Measurements from ENCODE around the gene LRBA.

DNA sequence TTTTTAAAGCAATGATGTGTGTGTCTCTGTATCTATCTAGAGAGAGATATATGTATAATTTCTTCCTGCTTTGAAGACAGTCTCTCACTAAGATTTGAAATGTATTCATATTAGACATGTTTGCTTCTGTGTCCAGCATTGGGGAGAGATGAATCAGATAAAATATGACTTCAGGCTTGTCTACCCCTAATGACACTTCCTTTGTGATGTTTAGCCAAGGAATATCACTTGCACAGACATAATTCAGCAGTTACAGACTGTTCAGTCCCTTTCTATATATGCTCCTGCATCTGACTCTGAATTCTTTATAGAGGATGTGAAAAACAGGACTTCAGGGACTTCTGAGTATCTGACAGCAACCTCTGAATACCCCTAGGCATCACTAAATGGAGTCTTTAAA, 778.5 kb downstream of the LRBA start:
- TF ChIP-seq, protein P1, sequence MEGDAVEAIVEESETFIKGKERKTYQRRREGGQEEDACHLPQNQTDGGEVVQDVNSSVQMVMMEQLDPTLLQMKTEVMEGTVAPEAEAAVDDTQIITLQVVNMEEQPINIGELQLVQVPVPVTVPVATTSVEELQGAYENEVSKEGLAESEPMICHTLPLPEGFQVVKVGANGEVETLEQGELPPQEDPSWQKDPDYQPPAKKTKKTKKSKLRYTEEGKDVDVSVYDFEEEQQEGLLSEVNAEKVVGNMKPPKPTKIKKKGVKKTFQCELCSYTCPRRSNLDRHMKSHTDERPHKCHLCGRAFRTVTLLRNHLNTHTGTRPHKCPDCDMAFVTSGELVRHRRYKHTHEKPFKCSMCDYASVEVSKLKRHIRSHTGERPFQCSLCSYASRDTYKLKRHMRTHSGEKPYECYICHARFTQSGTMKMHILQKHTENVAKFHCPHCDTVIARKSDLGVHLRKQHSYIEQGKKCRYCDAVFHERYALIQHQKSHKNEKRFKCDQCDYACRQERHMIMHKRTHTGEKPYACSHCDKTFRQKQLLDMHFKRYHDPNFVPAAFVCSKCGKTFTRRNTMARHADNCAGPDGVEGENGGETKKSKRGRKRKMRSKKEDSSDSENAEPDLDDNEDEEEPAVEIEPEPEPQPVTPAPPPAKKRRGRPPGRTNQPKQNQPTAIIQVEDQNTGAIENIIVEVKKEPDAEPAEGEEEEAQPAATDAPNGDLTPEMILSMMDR (IDR thresholded peaks at IDR 0.05; ENCODE audit: low read depth, low read length, poor library complexity, severe bottlenecking), result no peak
- TF ChIP-seq EZH2phosphoT487 (IDR thresholded peaks at IDR 0.05; ENCODE audit: borderline replicate concordance, low read length), result no peak
